ENCODE data around the gene SPAG6.

Gene SPAG6

GRCh38 chr10:22310928-22311327 is 34.4 kb upstream of the SPAG6 start:
- H3K4me2 ChIP-seq (ENCODE audit: low read depth, low read length), result no peak overlapping the region

GRCh38 chr10:22314852-22315251 is 30.4 kb upstream of the SPAG6 start:
- TF ChIP-seq EZH2 (optimal IDR thresholded peaks at IDR 0.05; ENCODE audit: low read depth, low read length) (no peak), EZH2phosphoT487 (IDR thresholded peaks at IDR 0.05; ENCODE audit: low read length) (no peak), CTCF (IDR thresholded peaks at IDR 0.05; ENCODE audit: low read length) (no peak)
- H3K36me3 ChIP-seq (replicated peaks; ENCODE audit: insufficient read depth, low read length), result no peaks in the 10 kb centered on the region
- H3K4me1 ChIP-seq (ENCODE audit: low read length), result peaks cover 19% of the 10 kb centered on the region
- H3F3A ChIP-seq (ENCODE audit: insufficient read depth, low read length), result peaks cover 26% of the 10 kb centered on the region
- H2AFZ ChIP-seq (ENCODE audit: low read length), result no peak overlapping the region
- H3K27me3 ChIP-seq (replicated peaks; ENCODE audit: insufficient read depth, low read length), result 0 out of 2 replicates have a peak, but pooled peaks cover 4% of the 10 kb centered on the region
- peaks cover 34% of the 10 kb centered on the region for H3K79me2 ChIP-seq (ENCODE audit: low read length)
- no peaks in the 10 kb centered on the region for H3K9me3 ChIP-seq (replicated peaks; ENCODE audit: insufficient read depth, low read length)
- no peak overlapping the region for H3K9ac ChIP-seq (ENCODE audit: low read length)
- peak overlapping the region; percentile 86; the same call in 1 of the 2 replicates for H3K4me3 ChIP-seq (ENCODE audit: low read length)
- peak overlapping the region; percentile 91 for H3K4me2 ChIP-seq (ENCODE audit: low read depth, low read length)
- H4K20me1 ChIP-seq (ENCODE audit: insufficient read depth, low read length), result no peaks in the 10 kb centered on the region
- no peak for DNase-seq
- no peak overlapping the region for H3K27ac ChIP-seq (ENCODE audit: low read length)
- H3K9me2 ChIP-seq (replicated peaks; ENCODE audit: insufficient read depth, low read length), result no peaks in the 10 kb centered on the region

More at GRCh38 chr10:22310928-22311327, 34.4 kb upstream of the SPAG6 start:
- Histone ChIP-seq H3K36me3 (replicated peaks; ENCODE audit: insufficient read depth, low read length) (no peaks in the 10 kb centered on the region), H3K9me3 (replicated peaks; ENCODE audit: insufficient read depth, low read length) (no peaks in the 10 kb centered on the region), H3K4me1 (ENCODE audit: low read length) (peaks cover 9% of the 10 kb centered on the region), H3K27me3 (replicated peaks; ENCODE audit: insufficient read depth, low read length) (0 out of 2 replicates have a peak, but pooled peaks cover 4% of the 10 kb centered on the region), H4K20me1 (ENCODE audit: insufficient read depth, low read length) (no peaks in the 10 kb centered on the region), H2AFZ (ENCODE audit: low read length) (no peak overlapping the region), H3K4me3 (ENCODE audit: low read length) (no peak overlapping the region), H3K9me2 (replicated peaks; ENCODE audit: insufficient read depth, low read length) (no peaks in the 10 kb centered on the region), H3K79me2 (ENCODE audit: low read length) (no peaks in the 10 kb centered on the region), H3F3A (ENCODE audit: insufficient read depth, low read length) (no peaks in the 10 kb centered on the region; the same call in 1 of the 2 replicates), H3K27ac (ENCODE audit: low read length) (no peak overlapping the region), H3K9ac (ENCODE audit: low read length) (no peak overlapping the region)
- DNase-seq, result no peak
- TF ChIP-seq EZH2 (optimal IDR thresholded peaks at IDR 0.05; ENCODE audit: low read depth, low read length), result no peak

GRCh38 chr10:22315455-22316285 is 29.6 kb upstream of the SPAG6 start:
- TF ChIP-seq EZH2 (optimal IDR thresholded peaks at IDR 0.05; ENCODE audit: low read depth, low read length) (no peak), CTCF (IDR thresholded peaks at IDR 0.05; ENCODE audit: low read length) (no peak), EZH2phosphoT487 (IDR thresholded peaks at IDR 0.05; ENCODE audit: low read length) (no peak)
- DNase-seq, result no peak
- H3K4me1 ChIP-seq (ENCODE audit: low read length), result peaks cover 22% of the 10 kb centered on the region
- peaks cover 34% of the 10 kb centered on the region for H3K79me2 ChIP-seq (ENCODE audit: low read length)
- H2AFZ ChIP-seq (ENCODE audit: low read length), result peak overlapping the region; percentile 69
- peak overlapping the region; percentile 87 for H3K9ac ChIP-seq (ENCODE audit: low read length)
- H3K27ac ChIP-seq (ENCODE audit: low read length), result peak overlapping the region; percentile 34; the same call in 1 of the 2 replicates
- H3K36me3 ChIP-seq (replicated peaks; ENCODE audit: insufficient read depth, low read length), result no peaks in the 10 kb centered on the region
- H4K20me1 ChIP-seq (ENCODE audit: insufficient read depth, low read length), result no peaks in the 10 kb centered on the region
- H3K4me2 ChIP-seq (ENCODE audit: low read depth, low read length), result peak overlapping the region; percentile 91
- H3K4me3 ChIP-seq (ENCODE audit: low read length), result peak overlapping the region; percentile 86
- 0 out of 2 replicates have a peak, but pooled peaks cover 4% of the 10 kb centered on the region for H3K27me3 ChIP-seq (replicated peaks; ENCODE audit: insufficient read depth, low read length)
- no peaks in the 10 kb centered on the region for H3K9me3 ChIP-seq (replicated peaks; ENCODE audit: insufficient read depth, low read length)
- H3F3A ChIP-seq (ENCODE audit: insufficient read depth, low read length), result peaks cover 30% of the 10 kb centered on the region
- H3K9me2 ChIP-seq (replicated peaks; ENCODE audit: insufficient read depth, low read length), result no peaks in the 10 kb centered on the region
